NCI-H146 treated with DMSO at 0.1 percent for 48 hours (cell line): ENCODE data around the gene KCTD2.
"Not testable (repeated sequence)": the region's sequence is repeated elsewhere in the genome, so short reads cannot be mapped to it uniquely, and the experiment has no call there.

ENCODE experiments used
- DNase-seq: peaks from one replicate; lab custom pipeline; 2025; ENCODE audit not compliant: unreplicated experiment; lab: John Stamatoyannopoulos, UW

Gene KCTD2

DNA sequence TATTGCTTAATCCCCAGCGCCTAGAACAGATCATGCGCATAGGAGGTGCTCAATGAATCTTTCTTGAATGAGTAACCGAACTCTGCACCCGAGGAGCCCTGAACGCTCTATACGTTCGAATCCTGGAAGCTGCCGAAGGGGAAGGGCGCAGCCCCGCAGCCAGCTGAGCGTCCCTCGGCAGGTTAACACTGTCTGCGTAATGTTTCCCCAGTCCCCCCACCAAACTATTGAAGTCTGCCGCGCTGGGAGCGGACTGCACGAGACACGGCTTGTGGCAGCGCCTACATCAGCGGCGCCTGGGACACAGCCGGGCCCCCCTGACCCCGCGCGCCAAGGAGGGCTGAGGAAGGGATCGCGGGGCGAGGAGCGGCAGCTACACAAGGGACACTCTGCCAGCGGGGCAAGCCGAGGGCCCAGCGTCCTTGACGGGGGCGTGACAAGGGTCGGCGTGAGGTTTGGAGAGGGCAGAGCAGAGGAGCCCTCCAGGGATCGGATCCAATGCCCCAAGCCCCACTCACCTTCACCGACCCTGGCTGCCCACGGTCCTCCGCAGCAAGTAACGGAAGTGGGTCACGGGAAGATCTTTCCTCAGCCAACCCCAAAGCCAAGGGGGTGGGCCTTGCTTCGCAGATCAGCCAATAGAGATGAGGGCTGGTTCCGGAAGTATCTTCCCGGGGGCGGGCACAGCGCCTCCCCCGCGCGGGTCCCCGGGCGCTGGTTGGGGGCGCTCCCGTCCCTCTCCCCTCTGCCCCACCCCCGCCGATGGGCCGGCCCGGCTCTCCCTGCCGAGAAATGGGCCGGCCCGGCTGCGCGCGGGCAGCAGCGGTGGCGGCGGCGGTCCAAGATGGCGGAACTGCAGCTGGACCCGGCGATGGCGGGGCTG, at the start of gene KCTD2, which contains the start of gene ATP5PD:
TSS of gene KCTD2 (plus strand) at position 819 of the 883 bp plus-strand sequence. CDS start at position 845, 26 bp downstream.
TSS of gene ATP5PD (minus strand) at position 563 of the 883 bp plus-strand sequence. CDS start 4,319 bp downstream, outside the sequence.
- DNase-seq, result peak; percentile 92

GRCh38 chr17:74998783-74999182, 48.2 kb upstream of the KCTD2 start:
- no peak for DNase-seq

DNA sequence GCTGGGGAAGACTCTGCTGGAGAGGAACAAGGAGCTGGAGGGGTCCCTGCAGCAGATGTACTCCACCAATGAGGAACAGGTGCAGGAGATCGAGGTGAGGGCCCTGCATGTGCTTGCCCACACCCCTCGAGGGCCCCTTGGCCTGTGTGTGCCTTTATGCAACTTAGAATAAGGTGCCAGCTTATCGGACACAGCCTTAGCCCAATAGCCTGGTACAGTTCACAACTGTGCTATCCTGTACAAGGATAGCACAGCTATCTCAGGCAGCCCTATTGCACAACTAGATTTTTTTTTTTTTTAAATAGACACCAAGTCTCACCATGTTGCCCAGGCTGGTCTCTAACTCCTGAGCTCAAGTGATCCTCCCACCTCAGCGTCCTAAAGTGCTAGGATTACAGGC, 47.5 kb upstream of the KCTD2 start:
- DNase-seq, result no peak

GRCh38 chr17:75001915-75002843, 44.8 kb upstream of the KCTD2 start:
- no peak for DNase-seq

DNA sequence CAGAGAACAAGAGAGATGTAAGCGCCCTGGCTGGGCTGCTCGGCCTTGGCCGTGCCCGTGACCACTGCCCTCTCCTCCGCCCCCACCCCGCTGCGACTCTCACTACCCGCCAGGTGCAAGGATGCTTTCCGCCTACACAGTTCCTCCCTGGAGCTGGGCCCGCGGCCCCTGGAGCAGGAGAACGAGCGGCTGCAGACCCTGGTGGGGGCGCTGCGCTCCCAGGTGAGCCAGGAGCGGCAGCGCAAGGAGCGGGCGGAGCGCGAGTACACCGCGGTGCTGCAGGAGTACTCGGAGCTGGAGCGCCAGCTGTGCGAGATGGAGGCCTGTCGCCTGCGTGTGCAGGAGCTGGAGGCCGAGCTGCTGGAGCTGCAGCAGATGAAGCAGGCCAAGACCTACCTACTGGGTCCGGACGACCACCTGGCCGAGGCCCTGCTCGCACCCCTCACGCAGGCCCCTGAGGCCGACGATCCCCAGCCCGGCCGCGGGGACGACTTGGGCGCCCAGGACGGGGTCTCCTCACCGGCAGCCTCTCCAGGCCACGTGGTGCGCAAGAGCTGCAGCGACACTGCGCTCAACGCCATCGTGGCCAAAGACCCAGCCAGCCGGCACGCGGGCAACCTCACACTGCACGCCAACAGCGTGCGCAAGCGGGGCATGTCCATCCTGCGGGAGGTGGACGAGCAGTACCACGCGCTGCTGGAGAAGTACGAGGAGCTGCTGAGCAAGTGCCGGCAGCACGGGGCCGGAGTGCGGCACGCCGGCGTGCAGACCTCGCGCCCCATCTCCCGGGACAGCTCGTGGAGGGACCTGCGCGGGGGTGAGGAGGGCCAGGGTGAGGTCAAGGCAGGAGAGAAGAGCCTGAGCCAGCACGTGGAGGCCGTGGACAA, 43.7 kb upstream of the KCTD2 start:
- no peak for DNase-seq

DNA sequence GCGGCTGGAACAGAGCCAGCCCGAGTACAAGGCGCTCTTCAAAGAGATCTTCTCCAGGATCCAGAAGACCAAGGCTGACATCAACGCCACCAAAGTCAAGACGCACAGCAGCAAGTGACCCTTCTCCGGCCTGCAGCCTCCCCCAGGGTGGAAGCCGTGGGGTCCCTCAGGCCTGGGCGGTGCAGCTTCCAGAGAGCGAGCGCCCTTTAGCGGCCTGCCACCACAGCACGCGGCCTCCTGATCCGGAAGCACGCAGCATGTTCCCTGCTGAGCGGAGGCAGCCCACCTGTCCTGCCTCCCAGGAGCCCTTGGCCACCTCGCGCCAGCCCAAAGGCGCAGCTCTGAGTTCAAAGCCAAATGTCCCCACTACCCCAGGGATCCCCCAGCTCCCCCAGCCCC, 43.1 kb upstream of the KCTD2 start:
- no peak for DNase-seq

DNA sequence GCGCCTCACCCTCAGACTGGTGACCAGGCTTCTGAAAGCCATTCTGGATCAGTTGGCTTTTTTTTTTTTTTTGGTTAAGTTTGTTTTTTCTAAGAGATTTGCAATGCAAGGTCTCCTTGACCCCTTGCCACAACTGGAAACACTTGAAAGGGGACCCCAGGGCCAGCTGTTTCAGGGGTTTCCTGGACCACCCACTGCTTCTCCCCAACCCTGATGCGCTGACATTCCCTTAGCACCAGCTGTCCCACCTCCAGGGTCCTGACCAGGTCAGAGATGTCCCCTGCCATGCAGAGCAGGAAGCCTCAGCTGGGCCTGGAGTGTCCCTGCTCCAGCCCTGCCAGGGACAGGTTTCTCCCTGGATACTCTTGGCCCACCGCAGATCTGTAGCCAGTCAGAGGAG, 42.7 kb upstream of the KCTD2 start:
- DNase-seq, result no peak

DNA sequence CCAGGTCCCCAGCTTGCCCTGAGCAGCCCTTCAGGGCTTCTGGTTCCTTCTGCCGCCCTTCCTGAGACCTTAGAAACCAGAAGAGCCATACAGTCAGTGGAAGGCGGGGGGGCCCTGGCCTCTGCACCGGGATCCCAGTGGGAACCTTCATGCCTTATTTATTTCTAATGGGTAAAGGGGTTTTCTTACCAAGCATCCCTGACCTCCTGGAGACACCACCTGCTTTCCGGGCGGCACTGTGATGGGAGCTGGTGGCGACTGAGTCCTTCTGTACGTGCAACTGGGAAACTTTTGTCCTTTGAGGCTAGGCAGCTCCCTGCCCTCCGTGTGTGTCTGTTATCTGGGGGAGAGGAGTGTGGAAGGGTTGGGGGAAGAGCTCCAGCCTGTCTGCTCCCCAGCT, 41.7 kb upstream of the KCTD2 start:
- DNase-seq, result no peak

DNA sequence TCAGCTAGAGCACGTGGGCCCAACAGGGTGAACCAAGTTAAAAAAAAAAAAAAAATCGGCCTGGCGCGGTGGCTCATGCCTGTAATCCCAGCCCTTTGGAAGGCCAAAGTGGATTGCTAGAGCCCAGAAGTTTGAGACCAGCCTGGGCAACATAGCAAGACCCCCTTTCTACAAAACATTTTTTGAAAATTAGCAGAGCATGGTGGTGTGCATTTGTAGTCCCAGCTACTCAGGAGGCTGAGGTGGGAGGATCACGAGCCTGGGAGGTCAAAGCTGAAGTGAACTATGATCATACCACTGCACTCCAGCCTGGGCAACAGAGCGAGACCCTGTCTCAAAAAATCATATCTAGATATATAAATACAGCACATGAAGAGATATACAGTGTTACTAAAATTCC, 40.9 kb upstream of the KCTD2 start:
- DNase-seq, result not testable (repeated sequence)

GRCh38 chr17:75006653-75007052, 40.4 kb upstream of the KCTD2 start:
- no peak for DNase-seq

DNA sequence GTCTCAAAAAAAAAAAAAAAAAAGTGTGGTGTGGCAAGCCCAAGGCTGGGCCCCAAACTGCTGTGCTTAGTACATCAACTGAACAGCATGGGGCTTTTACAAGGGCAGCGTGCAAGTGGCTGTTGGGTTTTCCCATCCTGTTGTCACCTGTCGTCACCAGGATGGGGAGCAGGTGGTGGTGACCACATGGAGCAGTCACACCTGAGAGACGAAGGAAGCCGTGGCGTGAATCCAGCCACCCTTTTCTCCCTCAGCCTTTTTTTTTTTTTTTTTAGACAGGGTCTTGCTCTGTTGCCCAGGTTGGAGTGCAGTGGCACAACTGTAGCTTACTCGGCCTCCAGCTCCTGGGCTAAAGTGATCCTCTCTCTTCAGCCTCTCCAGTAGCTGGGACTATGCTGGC, 38.7 kb upstream of the KCTD2 start:
- peak; percentile 41 for DNase-seq

GRCh38 chr17:75009139-75009724, 37.8 kb upstream of the KCTD2 start:
- no peak for DNase-seq

- peak; percentile 80 for DNase-seq
Measured at GRCh38 chr17:75010683-75011400, 36.2 kb upstream of the KCTD2 start.

- DNase-seq, result peak; percentile 36
Measured at GRCh38 chr17:75011401-75012095, 35.5 kb upstream of the KCTD2 start.

DNA sequence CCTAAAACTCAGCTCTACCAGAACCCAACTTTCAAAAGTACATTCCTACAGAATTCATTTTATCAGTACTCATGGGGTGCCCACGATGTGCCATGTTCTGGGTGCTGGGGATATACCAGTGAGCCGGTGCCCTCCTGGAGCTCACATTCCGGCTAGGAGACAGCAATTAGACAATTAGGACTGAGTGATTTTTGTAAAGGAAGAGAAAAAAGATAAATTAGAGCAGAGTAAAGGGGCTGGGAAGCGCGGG, 35.0 kb upstream of the KCTD2 start:
- no peak for DNase-seq

DNA sequence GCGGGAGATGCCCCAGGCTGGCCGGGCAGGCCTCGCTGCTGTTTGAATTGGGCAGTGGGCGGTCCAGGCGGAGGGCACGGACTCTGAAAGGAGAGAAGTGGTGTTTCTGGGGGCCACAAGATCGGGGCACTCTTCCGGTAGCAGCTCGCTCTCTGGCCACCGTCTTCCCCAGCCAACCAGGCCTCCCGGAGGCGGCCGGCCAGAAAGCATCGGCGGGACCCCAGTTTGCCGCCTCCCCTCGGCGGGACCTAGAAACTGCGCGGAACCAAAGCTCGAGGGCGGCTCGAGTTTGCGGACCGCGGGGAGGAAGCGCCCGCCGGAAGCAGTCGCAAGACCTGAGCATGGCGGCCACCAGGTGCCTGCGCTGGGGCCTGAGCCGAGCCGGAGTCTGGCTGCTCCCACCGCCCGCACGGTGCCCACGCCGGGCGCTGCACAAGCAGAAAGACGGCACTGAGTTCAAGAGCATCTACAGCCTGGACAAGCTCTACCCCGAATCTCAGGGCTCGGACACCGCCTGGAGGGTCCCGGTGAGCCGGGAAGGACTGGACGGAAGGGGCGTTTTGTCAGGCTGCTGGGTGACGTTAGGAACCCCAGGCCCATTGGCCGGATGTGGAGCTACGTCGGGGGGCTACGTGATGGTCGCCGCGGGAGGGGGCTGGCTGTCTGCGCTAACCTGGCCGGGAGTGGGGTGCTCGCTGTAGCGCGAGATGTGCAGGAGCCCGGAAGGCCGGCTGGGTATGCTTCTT, 34.5 kb upstream of the KCTD2 start, which contains the start of gene MRPL58:
TSS of gene MRPL58 (plus strand) at position 325 of the 746 bp plus-strand sequence. CDS start at position 342, 17 bp downstream.
- DNase-seq, result peak; percentile 51

- DNase-seq, result peak; percentile 46
Measured at GRCh38 chr17:75013092-75013559, 33.9 kb upstream of the KCTD2 start.

DNA sequence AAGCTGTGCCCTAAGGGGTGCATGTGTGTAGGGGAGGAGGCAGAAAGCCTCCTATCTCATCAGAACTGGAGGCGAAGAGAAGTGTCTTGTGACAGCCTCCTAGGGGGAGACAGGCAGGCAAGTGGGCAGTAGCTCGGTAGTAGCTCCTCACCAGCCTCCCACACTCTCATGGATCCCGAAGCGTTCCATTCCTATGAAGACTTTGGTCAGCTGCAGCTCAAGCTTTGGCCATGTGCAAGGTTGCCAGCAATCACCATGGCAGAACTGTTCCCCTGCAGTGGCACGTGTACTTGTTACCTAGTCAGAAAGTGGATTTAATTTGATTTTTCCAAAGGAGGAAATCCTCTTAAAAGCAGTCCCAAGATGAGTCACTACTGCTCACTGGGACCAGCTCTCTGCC, 27.9 kb upstream of the KCTD2 start:
- no peak for DNase-seq
